Lower lobe of right lung (tissue), 2 donors: ENCODE measurements around the gene ZNF138. TPM values are rescaled to one million over a fixed set of nuclear protein-coding genes. Genes with fewer than 3 reads are reported as not detected.
"Not testable (repeated sequence)": the region's sequence is repeated elsewhere in the genome, so short reads cannot be mapped to it uniquely, and the experiment has no call there.

Experiments used
- ATAC-seq, 2 donors: fragments of 200-7000 bp; cut with Tn5 transposase; one replicate each; pipeline ENCODE4 v1.9.1; 2020 to 2022; ENCODE audit warnings: mild to moderate bottlenecking in 2 of 2, moderate library complexity in 2 of 2
- DNase-seq: peaks from one replicate; pipeline ENCODE4 v3.0.0-alpha.2; 2020
- H3K27ac ChIP-seq: fragments of 200-600 bp; one replicate; pipeline ENCODE4 v1.8.0; 2022
- H3K27me3 ChIP-seq: fragments of 200-600 bp; one replicate; pipeline ENCODE4 v1.8.0; 2022; ENCODE audit warnings: low read depth
- H3K36me3 ChIP-seq: fragments of 200-600 bp; one replicate; pipeline ENCODE4 v1.8.0; 2022; ENCODE audit warnings: mild to moderate bottlenecking
- H3K4me1 ChIP-seq: fragments of 200-600 bp; one replicate; pipeline ENCODE4 v1.8.0; 2022
- H3K4me3 ChIP-seq: fragments of 200-600 bp; one replicate; pipeline ENCODE4 v1.8.0; 2022; ENCODE audit warnings: mild to moderate bottlenecking
- H3K9me3 ChIP-seq: fragments of 200-600 bp; one replicate; pipeline ENCODE4 v1.8.0; 2022
- CTCF ChIP-seq: fragments of 200-600 bp; IDR thresholded peaks from one replicate; pipeline ENCODE4 v1.8.0; 2022; ENCODE audit warnings: antibody characterized with exemption, mild to moderate bottlenecking
- intact Hi-C: fragments of 100-400 bp; cut with DNase I; formaldehyde crosslinking; loops from one replicate; pipeline ENCODE4 v1.11.0; 2022
- total RNA-seq: library from RNA; stranded (reverse); fragmentation: NEBNext Ultra II Directional; extraction: Animal tissue kit (Norgen Biotek cat#: 25700); gene quantifications from one replicate; pipeline ENCODE4 v1.2.1, GENCODE V29; 2021
- donor health status: DM: no; HTN: yes; CAD: no; lungs with severe emphysema.

The ZNF138 gene
- total RNA-seq, 1 donor from 2014 or later, result 6.6 TPM

DNA sequence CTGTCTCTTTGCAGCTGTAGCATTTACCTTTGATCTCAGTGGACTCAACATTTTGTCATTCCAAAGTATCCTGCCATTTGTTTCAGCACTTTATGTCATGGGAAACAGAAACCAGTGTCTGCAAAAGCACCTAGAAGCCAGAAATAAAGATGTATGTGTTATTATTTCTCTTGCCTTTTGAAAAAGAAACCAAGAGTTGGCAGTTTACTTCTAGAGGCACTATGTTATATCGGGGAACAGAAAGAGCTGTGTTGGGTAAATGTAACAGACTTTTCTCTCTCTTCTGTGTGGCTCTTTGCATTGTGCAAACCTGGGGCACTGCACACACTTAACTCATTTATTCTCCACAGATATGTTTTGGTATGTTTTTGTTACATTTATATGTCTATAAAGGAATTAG is 36.7 kb downstream of the ZNF138 start:
- no peak overlapping the region for H3K4me3 ChIP-seq
- no peak for DNase-seq
- no peak overlapping the region for H3K27ac ChIP-seq
- H3K9me3 ChIP-seq, result no peaks in the 10 kb centered on the region
- H3K27me3 ChIP-seq, result no peaks in the 10 kb centered on the region
- no peak for ATAC-seq
- TF ChIP-seq CTCF, result no peak
- intact Hi-C loops, result no loop called here
- H3K4me1 ChIP-seq, result no peaks in the 10 kb centered on the region
- peaks cover 6% of the 10 kb centered on the region for H3K36me3 ChIP-seq

GRCh38 chr7:64832136-64832535 is 37.9 kb downstream of the ZNF138 start:
- H3K4me1 ChIP-seq, result no peaks in the 10 kb centered on the region
- DNase-seq, result no peak
- no peak overlapping the region for H3K27ac ChIP-seq
- H3K36me3 ChIP-seq, result peaks cover 6% of the 10 kb centered on the region
- no peaks in the 10 kb centered on the region for H3K27me3 ChIP-seq
- H3K4me3 ChIP-seq, result no peak overlapping the region
- intact Hi-C loops, result no loop called here
- no peaks in the 10 kb centered on the region for H3K9me3 ChIP-seq
- no peak for TF ChIP-seq CTCF
- no peak for ATAC-seq

- H3K27me3 ChIP-seq, result no peaks in the 10 kb centered on the region
- ATAC-seq (no peak), DNase-seq (no peak)
- intact Hi-C loops, result no loop called here
- H3K9me3 ChIP-seq, result no peaks in the 10 kb centered on the region
- no peak overlapping the region for H3K27ac ChIP-seq
- H3K36me3 ChIP-seq, result peaks cover 6% of the 10 kb centered on the region
- no peak for TF ChIP-seq CTCF
- H3K4me3 ChIP-seq, result no peak overlapping the region
- H3K4me1 ChIP-seq, result no peaks in the 10 kb centered on the region
These were observed 40.8 kb downstream of the ZNF138 start for GRCh38 chr7:64834989-64835388.

- DNase-seq, H3K36me3 ChIP-seq, intact Hi-C loops, ATAC-seq, H3K27me3 ChIP-seq, H3K27ac ChIP-seq, H3K9me3 ChIP-seq, H3K4me1 ChIP-seq, H3K4me3 ChIP-seq: not testable (repeated sequence)
These were observed 41.6 kb downstream of the ZNF138 start for GRCh38 chr7:64835856-64836255.

GRCh38 chr7:64838051-64838450 is 43.8 kb downstream of the ZNF138 start:
- DNase-seq, H3K9me3 ChIP-seq, H3K4me1 ChIP-seq, H3K4me3 ChIP-seq, H3K27me3 ChIP-seq, H3K27ac ChIP-seq, ATAC-seq, intact Hi-C loops, H3K36me3 ChIP-seq: not testable (repeated sequence)

- H3K4me3 ChIP-seq, result no peak overlapping the region
- no peaks in the 10 kb centered on the region for H3K4me1 ChIP-seq
- H3K27me3 ChIP-seq, result no peaks in the 10 kb centered on the region
- TF ChIP-seq CTCF, result no peak
- no peak for DNase-seq
- no peak overlapping the region for H3K27ac ChIP-seq
- H3K9me3 ChIP-seq, result no peaks in the 10 kb centered on the region
- intact Hi-C loops, result no loop called here
- ATAC-seq, result no peak
- H3K36me3 ChIP-seq, result no peaks in the 10 kb centered on the region
These were observed 44.5 kb downstream of the ZNF138 start for GRCh38 chr7:64838691-64839090.

GRCh38 chr7:64839910-64840309 is 45.7 kb downstream of the ZNF138 start:
- Histone ChIP-seq H3K9me3 (no peaks in the 10 kb centered on the region), H3K36me3 (no peaks in the 10 kb centered on the region), H3K4me3 (no peak overlapping the region), H3K4me1 (no peaks in the 10 kb centered on the region), H3K27ac (no peak overlapping the region), H3K27me3 (no peaks in the 10 kb centered on the region)
- DNase-seq, result no peak
- no peak for TF ChIP-seq CTCF
- no peak for ATAC-seq
- intact Hi-C loops, result no loop called here
